Activated CD4-positive, alpha-beta memory T cell treated with anti-CD3 and anti-CD28 coated beads, Interleukin-2, amount 10 ng/mL, durations not matched to agents 7 days and 5 days (primary cell): Measurements from ENCODE around the gene MCF2L. TPM values are rescaled to one million over a fixed set of nuclear protein-coding genes. Genes with fewer than 3 reads are reported as not detected.

Experiments used
- CTCF ChIA-PET: fragments of 350-600 bp; sonication (Branson Sonifier 250); formaldehyde crosslinking; loops from one replicate; lab custom pipeline; 2021; ENCODE audit warnings: antibody characterized with exemption, inconsistent platforms; lab: Charles Lee
- POLR2A ChIA-PET: fragments of 350-600 bp; sonication (Branson Sonifier 250); formaldehyde crosslinking; loops from one replicate; lab custom pipeline; 2021; ENCODE audit warnings: antibody characterized with exemption; lab: Charles Lee
- DNase-seq: peaks from one replicate; pipeline ENCODE4 v3.0.0-alpha.2; 2020
- H3K27ac Mint-ChIP-seq: one replicate; pipeline ENCODE4 v1.8.0; 2021; ENCODE audit warnings: mild to moderate bottlenecking, mixed read lengths
- H3K27me3 Mint-ChIP-seq: one replicate; pipeline ENCODE4 v1.8.0; 2021; ENCODE audit warnings: mixed read lengths
- H3K36me3 Mint-ChIP-seq: one replicate; pipeline ENCODE4 v1.8.0; 2021; ENCODE audit warnings: low read depth, mixed read lengths
- H3K4me1 Mint-ChIP-seq: one replicate; pipeline ENCODE4 v1.8.0; 2021; ENCODE audit warnings: mixed read lengths
- H3K4me3 Mint-ChIP-seq: one replicate; pipeline ENCODE4 v1.8.0; 2021; ENCODE audit warnings: mild to moderate bottlenecking, mixed read lengths
- H3K9me3 Mint-ChIP-seq: one replicate; pipeline ENCODE4 v1.8.0; 2021; ENCODE audit warnings: mixed read lengths
- total RNA-seq, 2 experiments: library from RNA; stranded (reverse); gene quantifications; one replicate each; pipeline ENCODE4 v1.2.3, GENCODE V29; 2021

The MCF2L gene
- total RNA-seq, 2 experiments from 2014 or later = 0.33 to 0.86 TPM

DNA sequence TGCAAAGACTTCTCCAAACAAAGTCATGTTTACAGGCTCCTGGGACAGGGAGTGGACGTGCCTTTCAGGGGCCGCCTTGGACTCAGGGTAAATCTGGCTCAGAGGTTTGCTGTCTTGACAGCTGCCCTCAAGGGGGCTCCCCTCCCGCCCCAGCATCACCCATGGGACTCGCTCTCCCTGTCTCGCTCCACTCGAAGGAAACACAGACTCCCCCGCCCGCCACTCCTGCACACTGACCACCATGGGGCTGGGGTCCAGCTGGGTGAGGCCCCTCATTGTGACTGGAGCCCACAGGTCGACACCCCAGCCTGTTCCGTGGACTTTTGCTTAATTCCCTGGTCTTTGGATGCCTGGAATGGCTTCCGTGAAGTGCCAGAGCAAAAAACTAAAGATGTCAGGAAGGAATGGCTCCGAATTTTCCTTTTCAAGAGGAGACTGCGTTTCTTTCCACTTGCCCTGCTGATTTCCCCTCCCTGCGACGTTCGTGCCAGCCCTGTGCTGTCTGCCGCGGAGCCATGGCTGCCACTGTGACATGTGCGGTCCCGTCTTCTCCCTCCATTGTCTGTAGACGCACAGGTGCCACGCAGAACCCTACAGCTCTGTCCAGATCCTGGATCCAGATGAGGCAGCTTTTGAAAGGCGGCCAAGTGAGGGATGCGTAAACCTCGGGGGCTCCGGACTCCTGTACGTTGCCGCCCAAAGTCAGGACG is 48.6 kb downstream of the MCF2L start:
- Mint-ChIP-seq H3K4me3 (no peak overlapping the region), H3K9me3 (no peaks in the 10 kb centered on the region), H3K4me1 (no peaks in the 10 kb centered on the region), H3K36me3 (no peaks in the 10 kb centered on the region), H3K27me3 (no peaks in the 10 kb centered on the region), H3K27ac (no peak overlapping the region)
- CTCF ChIA-PET = no interaction called here
- POLR2A ChIA-PET = no interaction called here
- DNase-seq = no peak

GRCh38 chr13:113018676-113019465 is 49.9 kb downstream of the MCF2L start:
- ChIA-PET POLR2A (no interaction called here), CTCF (no interaction called here)
- Mint-ChIP-seq H3K4me1 (no peaks in the 10 kb centered on the region), H3K9me3 (no peaks in the 10 kb centered on the region), H3K36me3 (no peaks in the 10 kb centered on the region), H3K4me3 (no peak overlapping the region), H3K27me3 (no peaks in the 10 kb centered on the region), H3K27ac (no peak overlapping the region)
- no peak for DNase-seq

- no peak overlapping the region for H3K27ac Mint-ChIP-seq
- POLR2A ChIA-PET = interaction anchor here (0.6 kb wide), 1 partner anchor 24 kb away, joined by 3 read pairs; no protein-coding TSS in a partner anchor
- H3K4me1 Mint-ChIP-seq = no peaks in the 10 kb centered on the region
- no peaks in the 10 kb centered on the region for H3K9me3 Mint-ChIP-seq
- CTCF ChIA-PET = interaction anchor here (1.7 kb wide), 1 partner anchor 9 kb away, joined by 6 read pairs; no protein-coding TSS in a partner anchor
- no peaks in the 10 kb centered on the region for H3K27me3 Mint-ChIP-seq
- H3K36me3 Mint-ChIP-seq = no peaks in the 10 kb centered on the region
- no peak overlapping the region for H3K4me3 Mint-ChIP-seq
- DNase-seq = no peak
Observed at GRCh38 chr13:113020323-113021080, 51.5 kb downstream of the MCF2L start.

GRCh38 chr13:113021391-113021790 is 52.4 kb downstream of the MCF2L start:
- no peak overlapping the region for H3K4me3 Mint-ChIP-seq
- no peaks in the 10 kb centered on the region for H3K36me3 Mint-ChIP-seq
- H3K27ac Mint-ChIP-seq = no peak overlapping the region
- ChIA-PET CTCF (interaction anchor here (1.7 kb wide), 1 partner anchor 9 kb away, joined by 6 read pairs; no protein-coding TSS in a partner anchor), POLR2A (no interaction called here)
- H3K27me3 Mint-ChIP-seq = no peaks in the 10 kb centered on the region
- H3K4me1 Mint-ChIP-seq = no peaks in the 10 kb centered on the region
- no peak for DNase-seq
- H3K9me3 Mint-ChIP-seq = no peaks in the 10 kb centered on the region

GRCh38 chr13:113021811-113022210 is 52.8 kb downstream of the MCF2L start:
- H3K4me3 Mint-ChIP-seq = no peak overlapping the region
- H3K4me1 Mint-ChIP-seq = no peaks in the 10 kb centered on the region
- CTCF ChIA-PET = interaction anchor here (1.7 kb wide), 1 partner anchor 8 kb away, joined by 6 read pairs; no protein-coding TSS in a partner anchor
- no peak for DNase-seq
- no peaks in the 10 kb centered on the region for H3K9me3 Mint-ChIP-seq
- no peak overlapping the region for H3K27ac Mint-ChIP-seq
- POLR2A ChIA-PET = no interaction called here
- no peaks in the 10 kb centered on the region for H3K36me3 Mint-ChIP-seq
- no peaks in the 10 kb centered on the region for H3K27me3 Mint-ChIP-seq

- DNase-seq = no peak
- no peaks in the 10 kb centered on the region for H3K36me3 Mint-ChIP-seq
- no peaks in the 10 kb centered on the region for H3K4me1 Mint-ChIP-seq
- no peaks in the 10 kb centered on the region for H3K9me3 Mint-ChIP-seq
- H3K27ac Mint-ChIP-seq = no peak overlapping the region
- ChIA-PET CTCF (no interaction called here), POLR2A (no interaction called here)
- H3K4me3 Mint-ChIP-seq = no peak overlapping the region
- H3K27me3 Mint-ChIP-seq = no peaks in the 10 kb centered on the region
Observed at GRCh38 chr13:113022391-113022744, 53.4 kb downstream of the MCF2L start.

DNA sequence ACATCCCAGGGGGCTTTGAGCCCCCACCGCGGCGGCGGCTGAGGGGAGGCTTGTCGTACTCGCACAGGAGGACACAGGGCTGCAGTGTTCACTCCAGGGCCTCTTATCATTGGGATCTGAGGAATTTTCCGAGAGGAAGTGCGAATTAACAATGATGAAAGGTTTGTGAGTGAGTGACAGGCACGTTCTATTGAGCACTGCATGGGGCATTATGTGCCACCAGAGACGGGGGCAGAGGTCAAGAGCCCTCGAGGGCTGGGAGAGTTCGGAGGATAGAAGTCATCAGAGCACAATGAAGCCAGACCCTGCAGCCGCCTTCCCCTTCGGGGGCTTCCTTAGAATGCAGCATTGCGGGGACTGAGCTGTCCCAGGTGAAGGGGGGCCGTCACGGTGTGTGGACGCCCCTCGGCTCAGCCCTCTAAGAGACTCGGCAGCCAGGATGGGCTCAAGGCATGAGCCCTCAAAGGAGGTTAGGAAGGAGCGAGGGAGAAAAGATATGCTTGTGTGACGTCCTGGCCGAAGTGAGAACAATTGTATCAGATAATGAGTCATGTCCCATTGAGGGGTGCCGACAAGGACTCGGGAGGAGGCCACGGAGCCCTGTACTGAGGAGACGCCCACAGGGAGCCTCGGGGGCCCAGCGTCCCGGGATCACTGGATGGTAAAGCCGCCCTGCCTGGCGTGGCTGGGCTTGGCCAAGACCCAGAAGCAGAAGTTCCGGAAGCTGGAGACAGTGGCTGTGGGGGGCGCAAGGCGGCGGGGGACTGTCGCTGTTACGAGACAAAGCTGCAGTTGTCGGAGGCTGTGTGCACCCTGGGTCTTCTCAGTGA is 53.9 kb downstream of the MCF2L start:
- no peak for DNase-seq
- Mint-ChIP-seq H3K27me3 (no peaks in the 10 kb centered on the region), H3K9me3 (no peaks in the 10 kb centered on the region), H3K4me1 (no peaks in the 10 kb centered on the region), H3K4me3 (no peak overlapping the region), H3K36me3 (no peaks in the 10 kb centered on the region), H3K27ac (no peak overlapping the region)
- POLR2A ChIA-PET = no interaction called here
- CTCF ChIA-PET = no interaction called here

GRCh38 chr13:113023694-113024430 is 54.8 kb downstream of the MCF2L start:
- no peaks in the 10 kb centered on the region for H3K27me3 Mint-ChIP-seq
- CTCF ChIA-PET = no interaction called here
- POLR2A ChIA-PET = no interaction called here
- no peak for DNase-seq
- no peak overlapping the region for H3K4me3 Mint-ChIP-seq
- H3K36me3 Mint-ChIP-seq = no peaks in the 10 kb centered on the region
- H3K27ac Mint-ChIP-seq = no peak overlapping the region
- H3K9me3 Mint-ChIP-seq = no peaks in the 10 kb centered on the region
- H3K4me1 Mint-ChIP-seq = no peaks in the 10 kb centered on the region

- Mint-ChIP-seq H3K4me3 (no peak overlapping the region), H3K36me3 (no peaks in the 10 kb centered on the region), H3K27ac (no peak overlapping the region), H3K9me3 (no peaks in the 10 kb centered on the region), H3K4me1 (no peaks in the 10 kb centered on the region), H3K27me3 (no peaks in the 10 kb centered on the region)
- no peak for DNase-seq
- CTCF ChIA-PET = no interaction called here
- POLR2A ChIA-PET = no interaction called here
Observed at GRCh38 chr13:113024466-113024865, 55.5 kb downstream of the MCF2L start.

GRCh38 chr13:113026391-113026910 is 57.4 kb downstream of the MCF2L start:
- ChIA-PET POLR2A (no interaction called here), CTCF (no interaction called here)
- no peak for DNase-seq
- Mint-ChIP-seq H3K27ac (no peak overlapping the region), H3K9me3 (no peaks in the 10 kb centered on the region), H3K4me1 (no peaks in the 10 kb centered on the region), H3K4me3 (no peak overlapping the region), H3K36me3 (no peaks in the 10 kb centered on the region), H3K27me3 (no peaks in the 10 kb centered on the region)

DNA sequence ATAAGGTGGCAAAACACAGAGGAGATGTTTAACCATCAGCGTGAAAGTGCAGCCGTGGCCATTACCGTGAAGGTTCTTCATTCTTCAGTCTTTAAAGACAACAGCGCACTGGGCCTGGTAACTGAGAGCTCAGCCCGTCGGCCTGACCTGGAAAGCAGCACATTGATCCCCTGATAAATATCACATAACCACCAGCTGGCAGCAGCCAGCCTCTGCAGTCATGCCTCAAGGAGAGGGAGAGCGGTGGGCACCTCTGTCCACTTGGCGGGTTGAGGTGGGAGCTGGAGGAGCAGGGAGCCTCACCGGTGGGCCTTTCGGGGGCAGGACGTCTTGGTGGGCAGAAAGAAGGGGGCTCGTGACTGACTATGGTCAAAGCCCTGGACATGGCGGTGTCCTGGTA is 58.1 kb downstream of the MCF2L start:
- H3K27ac Mint-ChIP-seq = no peak overlapping the region
- no peaks in the 10 kb centered on the region for H3K4me1 Mint-ChIP-seq
- DNase-seq = no peak
- ChIA-PET POLR2A (no interaction called here), CTCF (no interaction called here)
- H3K4me3 Mint-ChIP-seq = no peak overlapping the region
- H3K9me3 Mint-ChIP-seq = no peaks in the 10 kb centered on the region
- no peaks in the 10 kb centered on the region for H3K27me3 Mint-ChIP-seq
- no peaks in the 10 kb centered on the region for H3K36me3 Mint-ChIP-seq

- CTCF ChIA-PET = no interaction called here
- Mint-ChIP-seq H3K27ac (no peak overlapping the region), H3K27me3 (no peaks in the 10 kb centered on the region), H3K9me3 (no peaks in the 10 kb centered on the region), H3K4me1 (no peaks in the 10 kb centered on the region), H3K36me3 (no peaks in the 10 kb centered on the region), H3K4me3 (no peak overlapping the region)
- POLR2A ChIA-PET = no interaction called here
- DNase-seq = no peak
Observed at GRCh38 chr13:113027566-113027965, 58.6 kb downstream of the MCF2L start.
